ENCODE results near the gene ATF6. TPM values are rescaled to one million over a fixed set of nuclear protein-coding genes. Genes with fewer than 3 reads are reported as not detected.

Gene ATF6
- total RNA-seq, 2 experiments from 2014 or later = 16.2 to 17.1 TPM

- Mint-ChIP-seq H3K36me3 (ENCODE audit: low read depth) (peaks cover 94% of the 10 kb centered on the region), H3K4me3 (no peak overlapping the region), H3K4me1 (ENCODE audit: low read depth) (peaks cover 8% of the 10 kb centered on the region), H3K9me3 (no peaks in the 10 kb centered on the region), H3K27me3 (no peaks in the 10 kb centered on the region), H3K27ac (no peak overlapping the region)
- peaks cover 51% of the 10 kb centered on the region for H3K36me3 ChIP-seq (ENCODE audit: insufficient read depth, low read length)
- POLR2A ChIA-PET = interaction anchor here (1.2 kb wide), 1 partner anchor 169 kb away, joined by 3 read pairs; the partner anchor contains the start of gene OLFML2B
- H3K27me3 ChIP-seq (ENCODE audit: control insufficient read depth in 1 of 2, insufficient read depth in 2 of 2, low read length in 2 of 2) = no peaks in the 10 kb centered on the region
- CTCF ChIA-PET = no interaction called here
- intact Hi-C loops (cut with DNase I, micrococcal nuclease) = no loop called here
- DNase-seq = no peak
- no peak overlapping the region for H3K27ac ChIP-seq (ENCODE audit: low read depth in 1 of 2, low read length in 2 of 2)
- TF ChIP-seq CTCF (IDR thresholded peaks at IDR 0.05) = no peak
- no peak for ATAC-seq (ENCODE audit: poor library complexity)
- no peak overlapping the region for H3K4me3 ChIP-seq (ENCODE audit: low read length)
- no peaks in the 10 kb centered on the region for H3K4me1 ChIP-seq (ENCODE audit: insufficient read depth, low read length)
- no peaks in the 10 kb centered on the region for H3K9me3 ChIP-seq (ENCODE audit: control insufficient read depth in 1 of 2, insufficient read depth in 1 of 2, low read length in 2 of 2)
Observed at GRCh38 chr1:161855260-161855659, 89.1 kb downstream of the ATF6 start.

- Mint-ChIP-seq H3K4me1 (ENCODE audit: low read depth) (peaks cover 8% of the 10 kb centered on the region), H3K27ac (no peak overlapping the region), H3K4me3 (no peak overlapping the region), H3K9me3 (no peaks in the 10 kb centered on the region), H3K27me3 (no peaks in the 10 kb centered on the region), H3K36me3 (ENCODE audit: low read depth) (peaks cover 89% of the 10 kb centered on the region)
- DNase-seq = no peak
- POLR2A ChIA-PET = interaction anchor here (0.9 kb wide), 1 partner anchor 20 kb away, joined by 3 read pairs; no protein-coding TSS in a partner anchor
- CTCF ChIA-PET = no interaction called here
- Histone ChIP-seq H3K27ac (ENCODE audit: low read depth in 1 of 2, low read length in 2 of 2) (no peak overlapping the region), H3K4me3 (ENCODE audit: low read length) (no peak overlapping the region), H3K36me3 (ENCODE audit: insufficient read depth, low read length) (peaks cover 40% of the 10 kb centered on the region), H3K4me1 (ENCODE audit: insufficient read depth, low read length) (no peaks in the 10 kb centered on the region), H3K27me3 (ENCODE audit: control insufficient read depth in 1 of 2, insufficient read depth in 2 of 2, low read length in 2 of 2) (no peaks in the 10 kb centered on the region), H3K9me3 (ENCODE audit: control insufficient read depth in 1 of 2, insufficient read depth in 1 of 2, low read length in 2 of 2) (no peaks in the 10 kb centered on the region)
- no peak for TF ChIP-seq CTCF (IDR thresholded peaks at IDR 0.05)
- intact Hi-C loops (cut with DNase I, micrococcal nuclease) = no loop called here
- ATAC-seq (ENCODE audit: poor library complexity) = no peak
Observed at GRCh38 chr1:161858271-161858670, 92.2 kb downstream of the ATF6 start.

GRCh38 chr1:161863549-161863948 lies 97.4 kb downstream of the ATF6 start:
- Mint-ChIP-seq H3K27me3 (no peaks in the 10 kb centered on the region), H3K9me3 (no peaks in the 10 kb centered on the region), H3K4me1 (ENCODE audit: low read depth) (peaks cover 6% of the 10 kb centered on the region), H3K4me3 (no peak overlapping the region), H3K36me3 (ENCODE audit: low read depth) (peaks cover 84% of the 10 kb centered on the region), H3K27ac (no peak overlapping the region)
- Histone ChIP-seq H3K36me3 (ENCODE audit: insufficient read depth, low read length) (peaks cover 28% of the 10 kb centered on the region), H3K4me1 (ENCODE audit: insufficient read depth, low read length) (no peaks in the 10 kb centered on the region), H3K27ac (ENCODE audit: low read depth in 1 of 2, low read length in 2 of 2) (no peak overlapping the region), H3K4me3 (ENCODE audit: low read length) (no peak overlapping the region), H3K27me3 (ENCODE audit: control insufficient read depth in 1 of 2, insufficient read depth in 2 of 2, low read length in 2 of 2) (no peaks in the 10 kb centered on the region), H3K9me3 (ENCODE audit: control insufficient read depth in 1 of 2, insufficient read depth in 1 of 2, low read length in 2 of 2) (no peaks in the 10 kb centered on the region)
- ChIA-PET CTCF (no interaction called here), POLR2A (no interaction called here)
- no peak for DNase-seq
- TF ChIP-seq CTCF (IDR thresholded peaks at IDR 0.05) = no peak
- ATAC-seq (ENCODE audit: poor library complexity) = no peak
- intact Hi-C loops (cut with DNase I, micrococcal nuclease) = loop anchor here in 1 of 2 experiments (10.0 kb wide), 1 partner anchor 69 kb away; no protein-coding TSS in a partner anchor
